ENCODE results near the gene GALNS.

Gene GALNS

DNA sequence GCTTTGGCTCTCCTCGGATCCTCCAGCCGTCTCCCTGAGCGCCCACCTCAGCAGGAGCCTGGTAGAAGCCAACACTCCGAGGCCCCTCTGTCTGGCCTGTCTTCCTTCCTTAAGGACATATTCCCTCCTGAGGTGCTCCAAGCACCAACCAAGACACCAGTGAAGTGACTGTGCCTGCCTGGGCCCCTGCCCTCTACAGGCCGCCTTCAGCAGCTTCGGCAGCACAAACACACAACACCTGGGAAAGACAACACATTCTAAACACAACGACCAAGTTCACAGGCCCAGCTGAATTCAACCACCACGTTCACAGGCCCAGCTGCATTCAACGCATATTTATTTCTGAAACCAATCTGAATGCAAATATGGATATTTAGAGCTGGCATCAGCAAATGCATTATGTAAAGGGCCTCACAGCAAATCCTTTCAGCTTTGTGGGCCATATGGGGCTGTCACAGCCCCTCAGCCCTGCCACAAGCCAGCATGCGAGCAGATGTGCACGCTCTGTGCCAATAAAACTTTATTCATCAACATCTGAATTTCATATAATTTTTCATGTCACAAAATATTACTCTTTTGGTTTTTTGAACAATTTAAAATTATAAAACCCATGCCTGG is 12.2 kb downstream of the GALNS start:
- no peaks in the 10 kb centered on the region for H3K9me3 Mint-ChIP-seq
- H3K27me3 Mint-ChIP-seq (ENCODE audit: low read depth) = no peaks in the 10 kb centered on the region
- H3K36me3 Mint-ChIP-seq (ENCODE audit: low read depth) = no peaks in the 10 kb centered on the region
- H3K4me1 Mint-ChIP-seq = no peaks in the 10 kb centered on the region
- H3K27ac Mint-ChIP-seq = no peak overlapping the region
- no peak overlapping the region for H3K4me3 Mint-ChIP-seq
- TF ChIP-seq, protein P1, sequence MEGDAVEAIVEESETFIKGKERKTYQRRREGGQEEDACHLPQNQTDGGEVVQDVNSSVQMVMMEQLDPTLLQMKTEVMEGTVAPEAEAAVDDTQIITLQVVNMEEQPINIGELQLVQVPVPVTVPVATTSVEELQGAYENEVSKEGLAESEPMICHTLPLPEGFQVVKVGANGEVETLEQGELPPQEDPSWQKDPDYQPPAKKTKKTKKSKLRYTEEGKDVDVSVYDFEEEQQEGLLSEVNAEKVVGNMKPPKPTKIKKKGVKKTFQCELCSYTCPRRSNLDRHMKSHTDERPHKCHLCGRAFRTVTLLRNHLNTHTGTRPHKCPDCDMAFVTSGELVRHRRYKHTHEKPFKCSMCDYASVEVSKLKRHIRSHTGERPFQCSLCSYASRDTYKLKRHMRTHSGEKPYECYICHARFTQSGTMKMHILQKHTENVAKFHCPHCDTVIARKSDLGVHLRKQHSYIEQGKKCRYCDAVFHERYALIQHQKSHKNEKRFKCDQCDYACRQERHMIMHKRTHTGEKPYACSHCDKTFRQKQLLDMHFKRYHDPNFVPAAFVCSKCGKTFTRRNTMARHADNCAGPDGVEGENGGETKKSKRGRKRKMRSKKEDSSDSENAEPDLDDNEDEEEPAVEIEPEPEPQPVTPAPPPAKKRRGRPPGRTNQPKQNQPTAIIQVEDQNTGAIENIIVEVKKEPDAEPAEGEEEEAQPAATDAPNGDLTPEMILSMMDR (IDR thresholded peaks at IDR 0.05; ENCODE audit: unreplicated experiment in 3 of 3) = no peak

DNA sequence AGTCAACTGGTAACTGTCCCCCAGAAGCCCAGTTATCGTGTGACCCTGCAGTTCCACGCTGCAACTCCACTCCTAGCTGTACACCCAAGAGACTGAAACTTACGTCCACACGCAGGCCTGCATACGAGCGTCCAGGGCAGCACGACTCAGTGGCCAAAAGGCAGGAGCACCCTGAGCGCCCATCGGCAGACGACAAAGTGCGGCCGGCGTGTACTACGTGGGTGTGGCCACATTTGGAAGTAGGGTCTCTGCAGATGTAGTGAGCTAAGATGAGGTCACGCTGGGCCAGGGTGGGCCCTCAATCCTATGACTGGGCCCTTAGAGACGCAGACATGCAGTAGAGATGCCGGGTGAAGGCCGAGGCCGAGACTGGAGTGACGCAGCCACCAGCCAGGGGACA is 13.5 kb downstream of the GALNS start:
- Mint-ChIP-seq H3K36me3 (ENCODE audit: low read depth) (no peaks in the 10 kb centered on the region), H3K4me3 (no peak overlapping the region), H3K27ac (no peak overlapping the region), H3K4me1 (no peaks in the 10 kb centered on the region), H3K27me3 (ENCODE audit: low read depth) (no peaks in the 10 kb centered on the region), H3K9me3 (no peaks in the 10 kb centered on the region)
- TF ChIP-seq, protein P1 (IDR thresholded peaks at IDR 0.05; ENCODE audit: unreplicated experiment in 3 of 3) = no peak

DNA sequence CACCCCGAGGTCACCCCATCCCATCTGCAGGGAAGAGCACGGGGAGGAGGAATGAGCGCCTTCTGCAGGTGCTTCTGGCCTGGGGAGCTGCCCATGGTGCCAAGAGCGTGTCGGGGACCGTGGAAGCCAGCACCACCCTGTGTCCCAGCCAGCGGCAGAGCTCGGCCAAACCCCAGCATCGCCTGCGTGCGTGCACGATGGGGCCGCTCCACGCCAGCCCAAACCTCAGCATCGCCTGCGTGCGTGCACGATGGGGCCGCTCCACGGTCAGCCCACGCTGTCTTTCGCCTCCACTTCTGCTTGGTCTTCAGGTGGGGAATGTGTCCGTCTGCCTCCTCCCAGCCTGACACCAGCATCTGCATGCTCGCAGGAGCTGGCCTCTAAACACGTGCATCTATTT is 13.9 kb downstream of the GALNS start:
- Mint-ChIP-seq H3K27ac (no peak overlapping the region), H3K36me3 (ENCODE audit: low read depth) (no peaks in the 10 kb centered on the region)

GRCh38 chr16:88842308-88842756 is 14.4 kb downstream of the GALNS start:
- no peaks in the 10 kb centered on the region for H3K9me3 Mint-ChIP-seq
- H3K27ac Mint-ChIP-seq = no peak overlapping the region
- no peak overlapping the region for H3K4me3 Mint-ChIP-seq
- no peaks in the 10 kb centered on the region for H3K4me1 Mint-ChIP-seq
- TF ChIP-seq, protein P1 (IDR thresholded peaks at IDR 0.05; ENCODE audit: unreplicated experiment in 3 of 3) = no peak
- H3K36me3 Mint-ChIP-seq (ENCODE audit: low read depth) = no peaks in the 10 kb centered on the region
- H3K27me3 Mint-ChIP-seq (ENCODE audit: low read depth) = no peaks in the 10 kb centered on the region

More for the DNA sequence above, 13.9 kb downstream of the GALNS start:
- Mint-ChIP-seq H3K4me3 (no peak overlapping the region), H3K4me1 (no peaks in the 10 kb centered on the region), H3K27me3 (ENCODE audit: low read depth) (no peaks in the 10 kb centered on the region), H3K9me3 (no peaks in the 10 kb centered on the region)
- TF ChIP-seq, protein P1 (IDR thresholded peaks at IDR 0.05; ENCODE audit: unreplicated experiment in 3 of 3) = no peak

- H3K4me1 Mint-ChIP-seq = no peaks in the 10 kb centered on the region
- H3K9me3 Mint-ChIP-seq = no peaks in the 10 kb centered on the region
- no peak overlapping the region for H3K4me3 Mint-ChIP-seq
Observed at GRCh38 chr16:88841521-88842307, 15.0 kb downstream of the GALNS start.

More at GRCh38 chr16:88841521-88842307, 15.0 kb downstream of the GALNS start:
- Mint-ChIP-seq H3K36me3 (ENCODE audit: low read depth) (no peaks in the 10 kb centered on the region), H3K27me3 (ENCODE audit: low read depth) (no peaks in the 10 kb centered on the region), H3K27ac (no peak overlapping the region)
- TF ChIP-seq, protein P1 (IDR thresholded peaks at IDR 0.05; ENCODE audit: unreplicated experiment in 3 of 3) = no peak
